Measurements from ENCODE around the gene BST2.
A peak's percentile ranks its signal among the peaks of the same experiment; 100 is the strongest.

BST2 gene

DNA sequence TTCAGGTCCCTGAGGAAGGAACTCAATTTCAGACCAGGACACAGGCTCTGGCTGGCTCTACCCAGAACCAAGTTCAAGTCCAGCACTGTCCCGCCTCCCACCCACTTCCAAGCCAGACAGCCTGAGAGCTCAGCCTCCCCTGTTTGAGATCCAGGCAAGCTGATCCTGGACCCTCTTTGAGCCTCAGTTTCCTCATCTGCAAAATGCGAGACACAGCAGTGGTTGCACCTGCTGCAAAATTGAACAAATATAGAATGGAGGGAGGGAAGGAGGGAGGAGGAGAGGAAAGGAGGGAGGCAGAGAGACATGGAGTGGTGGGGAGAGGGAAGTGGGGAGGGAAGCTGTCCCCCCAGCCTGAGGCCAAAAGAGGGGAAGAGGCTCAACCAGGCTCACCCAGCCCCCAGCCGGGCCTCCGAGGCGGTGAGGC is 42.3 kb upstream of the BST2 start:
- no peak overlapping the region for H3K4me3 ChIP-seq (ENCODE audit: low read depth, low read length)
- TF ChIP-seq, protein P1, sequence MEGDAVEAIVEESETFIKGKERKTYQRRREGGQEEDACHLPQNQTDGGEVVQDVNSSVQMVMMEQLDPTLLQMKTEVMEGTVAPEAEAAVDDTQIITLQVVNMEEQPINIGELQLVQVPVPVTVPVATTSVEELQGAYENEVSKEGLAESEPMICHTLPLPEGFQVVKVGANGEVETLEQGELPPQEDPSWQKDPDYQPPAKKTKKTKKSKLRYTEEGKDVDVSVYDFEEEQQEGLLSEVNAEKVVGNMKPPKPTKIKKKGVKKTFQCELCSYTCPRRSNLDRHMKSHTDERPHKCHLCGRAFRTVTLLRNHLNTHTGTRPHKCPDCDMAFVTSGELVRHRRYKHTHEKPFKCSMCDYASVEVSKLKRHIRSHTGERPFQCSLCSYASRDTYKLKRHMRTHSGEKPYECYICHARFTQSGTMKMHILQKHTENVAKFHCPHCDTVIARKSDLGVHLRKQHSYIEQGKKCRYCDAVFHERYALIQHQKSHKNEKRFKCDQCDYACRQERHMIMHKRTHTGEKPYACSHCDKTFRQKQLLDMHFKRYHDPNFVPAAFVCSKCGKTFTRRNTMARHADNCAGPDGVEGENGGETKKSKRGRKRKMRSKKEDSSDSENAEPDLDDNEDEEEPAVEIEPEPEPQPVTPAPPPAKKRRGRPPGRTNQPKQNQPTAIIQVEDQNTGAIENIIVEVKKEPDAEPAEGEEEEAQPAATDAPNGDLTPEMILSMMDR (IDR thresholded peaks at IDR 0.05; ENCODE audit: low read depth, low read length): no peak
- no peak for DNase-seq
- no peaks in the 10 kb centered on the region for H3K36me3 ChIP-seq
- no peak overlapping the region for H3K27ac ChIP-seq
- H3K27me3 ChIP-seq (ENCODE audit: insufficient read depth, low read depth, severe bottlenecking): no peaks in the 10 kb centered on the region
- no peaks in the 10 kb centered on the region for H3K9me3 ChIP-seq (ENCODE audit: severe bottlenecking)

DNA sequence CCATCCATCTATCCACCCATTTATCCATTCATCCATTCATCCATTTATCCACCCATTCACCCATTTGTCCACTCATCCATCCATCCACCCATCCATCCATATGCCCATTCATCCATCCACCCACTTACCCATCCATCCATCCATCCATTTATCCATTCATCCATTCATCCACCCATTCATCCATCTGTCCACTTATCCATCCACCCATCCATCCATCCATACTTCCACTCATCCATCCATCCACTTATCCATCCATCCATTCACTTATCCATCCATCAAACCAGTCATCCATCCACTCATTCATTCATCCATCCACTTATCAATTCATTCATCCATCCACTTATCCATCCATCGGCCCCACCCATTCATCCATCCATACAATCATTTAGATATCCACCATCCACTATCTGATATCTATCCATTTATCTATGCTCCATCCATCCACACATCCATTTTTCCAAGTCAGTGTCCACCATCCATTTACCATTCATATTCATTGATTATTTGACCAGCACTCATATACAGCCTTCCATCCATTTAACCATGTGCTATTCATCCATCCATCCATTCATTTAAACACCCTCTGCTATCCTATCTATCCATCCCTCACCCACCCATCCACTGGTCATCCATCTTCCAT is 40.2 kb upstream of the BST2 start:
- H3K4me3 ChIP-seq (ENCODE audit: low read depth, low read length): no peak overlapping the region
- H3K36me3 ChIP-seq: no peaks in the 10 kb centered on the region
- H3K27me3 ChIP-seq (ENCODE audit: insufficient read depth, low read depth, severe bottlenecking): no peaks in the 10 kb centered on the region
- no peaks in the 10 kb centered on the region for H3K9me3 ChIP-seq (ENCODE audit: severe bottlenecking)
- no peak overlapping the region for H3K27ac ChIP-seq
- TF ChIP-seq, protein P1 (IDR thresholded peaks at IDR 0.05; ENCODE audit: low read depth, low read length): no peak
- no peak for DNase-seq

DNA sequence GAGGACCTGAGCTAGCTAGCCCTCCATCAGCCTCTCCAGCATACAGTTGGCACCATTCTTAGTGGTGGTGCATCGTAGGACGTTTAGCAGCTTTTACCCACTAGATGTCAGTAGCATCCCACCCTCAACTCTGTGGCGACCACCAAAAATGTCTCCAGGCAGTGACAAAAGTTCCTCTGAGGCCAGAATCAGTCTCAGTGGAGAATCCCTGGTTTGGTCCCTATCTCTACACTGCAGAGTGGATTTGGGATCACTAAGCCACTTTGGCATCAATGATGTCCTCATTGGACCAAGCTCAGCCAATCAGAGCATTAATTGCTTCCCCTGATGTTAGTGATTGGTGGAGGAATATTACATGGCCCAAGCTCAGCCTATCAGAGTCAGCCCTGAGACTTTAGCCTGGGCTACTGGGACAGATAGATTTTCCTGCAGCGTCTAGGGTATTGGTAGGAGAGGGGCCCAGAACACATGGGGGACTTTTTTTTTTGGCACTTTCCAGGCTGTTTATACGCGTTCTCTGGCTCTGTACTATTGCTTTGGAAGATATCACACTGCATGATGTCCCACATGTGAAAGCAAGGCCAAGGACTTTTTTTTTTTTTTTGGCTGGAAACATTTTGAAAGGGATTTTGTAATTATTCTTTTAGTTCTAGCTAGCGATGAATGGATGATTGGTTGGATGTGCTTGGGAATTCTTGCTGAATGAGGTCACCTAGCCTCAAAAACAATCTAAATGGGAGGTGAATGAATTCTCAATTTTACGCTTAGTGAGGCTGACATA is 36.0 kb upstream of the BST2 start:
- no peak overlapping the region for H3K27ac ChIP-seq
- DNase-seq: peak; percentile 48
- no peak overlapping the region for H3K4me3 ChIP-seq (ENCODE audit: low read depth, low read length)
- H3K9me3 ChIP-seq (ENCODE audit: severe bottlenecking): no peaks in the 10 kb centered on the region
- no peaks in the 10 kb centered on the region for H3K36me3 ChIP-seq
- no peaks in the 10 kb centered on the region for H3K27me3 ChIP-seq (ENCODE audit: insufficient read depth, low read depth, severe bottlenecking)
- TF ChIP-seq, protein P1 (IDR thresholded peaks at IDR 0.05; ENCODE audit: low read depth, low read length): peak; percentile 75

DNA sequence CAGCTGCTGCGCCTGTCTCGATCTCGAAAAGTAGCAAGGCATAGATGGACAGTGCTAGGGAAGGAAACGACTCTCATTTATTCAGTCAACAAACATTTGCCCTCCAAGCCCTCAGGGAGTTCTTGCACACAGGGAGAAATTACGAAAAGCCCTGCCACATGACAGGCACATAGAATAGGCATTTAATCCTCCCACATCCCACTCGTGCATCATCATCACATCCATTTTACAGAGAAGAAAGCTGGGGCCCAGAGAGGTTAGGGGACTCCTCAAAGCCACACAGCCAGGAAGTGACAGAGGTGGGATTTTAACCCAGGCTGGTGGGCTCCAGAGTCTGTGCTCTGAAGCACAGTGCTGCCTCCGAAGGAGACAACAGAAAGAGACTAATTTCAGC is 31.4 kb upstream of the BST2 start:
- Histone ChIP-seq H3K36me3 (no peaks in the 10 kb centered on the region), H3K9me3 (ENCODE audit: severe bottlenecking) (no peaks in the 10 kb centered on the region), H3K4me3 (ENCODE audit: low read depth, low read length) (no peak overlapping the region), H3K27me3 (ENCODE audit: insufficient read depth, low read depth, severe bottlenecking) (no peaks in the 10 kb centered on the region), H3K27ac (no peak overlapping the region)
- TF ChIP-seq, protein P1 (IDR thresholded peaks at IDR 0.05; ENCODE audit: low read depth, low read length): no peak
- DNase-seq: no peak

DNA sequence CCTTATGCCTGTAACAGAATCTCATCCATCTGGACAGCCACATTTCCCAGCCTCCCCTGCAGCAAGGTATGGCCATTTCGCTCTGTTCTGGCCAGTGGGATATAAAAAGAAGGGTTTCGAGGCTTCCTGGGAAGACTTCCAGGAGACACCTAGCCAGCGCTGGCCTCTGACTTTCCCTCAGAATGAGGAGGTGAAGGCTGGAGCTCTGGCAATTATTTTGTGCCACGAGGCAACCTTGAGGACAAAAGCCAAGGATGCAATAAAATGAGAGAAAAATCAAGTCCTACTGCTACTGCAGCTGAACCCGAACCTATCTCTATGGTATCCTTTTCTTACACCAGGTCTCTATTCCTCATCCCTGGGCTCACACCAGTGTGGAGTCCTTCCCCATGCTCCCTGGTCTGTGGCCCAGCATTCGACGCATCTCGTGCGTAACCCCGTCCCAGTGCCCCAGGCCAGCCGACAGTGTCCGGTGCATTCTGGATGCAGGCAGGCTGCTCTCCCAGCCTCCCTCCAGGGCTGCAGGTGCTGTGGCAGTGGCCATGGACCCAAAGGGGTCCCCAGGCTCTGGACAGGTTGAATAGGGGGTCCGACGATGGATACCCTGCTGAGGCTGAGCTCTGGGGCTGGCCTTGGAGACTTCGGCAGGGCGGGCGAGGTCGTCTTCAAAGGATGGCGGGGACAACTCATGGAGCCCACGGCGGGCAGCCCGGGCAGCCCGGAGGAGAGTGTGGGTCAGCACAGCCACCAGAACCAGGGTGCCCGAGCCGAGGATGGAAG is 30.9 kb upstream of the BST2 start:
- TF ChIP-seq, protein P1 (IDR thresholded peaks at IDR 0.05; ENCODE audit: low read depth, low read length): no peak
- H3K9me3 ChIP-seq (ENCODE audit: severe bottlenecking): no peaks in the 10 kb centered on the region
- H3K27ac ChIP-seq: no peak overlapping the region
- no peak for DNase-seq
- H3K36me3 ChIP-seq: no peaks in the 10 kb centered on the region
- H3K4me3 ChIP-seq (ENCODE audit: low read depth, low read length): no peak overlapping the region
- H3K27me3 ChIP-seq (ENCODE audit: insufficient read depth, low read depth, severe bottlenecking): no peaks in the 10 kb centered on the region
